CD4-positive, alpha-beta T cell treated with Interleukin-4 for 4 hours (primary cell): ENCODE results near the gene PTPN23.
A peak's percentile ranks its signal among the peaks of the same experiment; 100 is the strongest.

Source experiments
- DNase-seq: peaks from one replicate; pipeline ENCODE4 v3.0.0-alpha.2; 2020

Gene PTPN23

GRCh38 chr3:47376393-47376792 is 4.4 kb upstream of the PTPN23 start:
- no peak for DNase-seq

- DNase-seq, result no peak
Observed at GRCh38 chr3:47377186-47377585, 3.6 kb upstream of the PTPN23 start.

- DNase-seq, result no peak
Observed at GRCh38 chr3:47378869-47379268, 2.0 kb upstream of the PTPN23 start.

GRCh38 chr3:47379411-47379899 is 1.4 kb upstream of the PTPN23 start:
- no peak for DNase-seq

GRCh38 chr3:47380026-47380600 is 708 bp upstream of the PTPN23 start:
- no peak for DNase-seq

- peak; percentile 72 for DNase-seq
Observed at GRCh38 chr3:47381317-47382157, 716 bp downstream of the PTPN23 start.

GRCh38 chr3:47384425-47384824 is 3.6 kb downstream of the PTPN23 start:
- no peak for DNase-seq

- no peak for DNase-seq
Observed at GRCh38 chr3:47385007-47385406, 4.2 kb downstream of the PTPN23 start.

GRCh38 chr3:47385796-47386195 is 5.0 kb downstream of the PTPN23 start:
- no peak for DNase-seq

- no peak for DNase-seq
Observed at GRCh38 chr3:47392933-47393332, 12.1 kb downstream of the PTPN23 start.

GRCh38 chr3:47394140-47394870 is 13.5 kb downstream of the PTPN23 start:
- DNase-seq, result no peak

GRCh38 chr3:47394881-47395280 is 14.1 kb downstream of the PTPN23 start:
- no peak for DNase-seq

GRCh38 chr3:47398228-47398627 is 17.4 kb downstream of the PTPN23 start:
- no peak for DNase-seq

GRCh38 chr3:47399016-47399415 is 18.2 kb downstream of the PTPN23 start:
- DNase-seq, result no peak

GRCh38 chr3:47399531-47400270 is 18.9 kb downstream of the PTPN23 start:
- no peak for DNase-seq

- DNase-seq, result no peak
Observed at GRCh38 chr3:47404431-47404876, 23.6 kb downstream of the PTPN23 start.

GRCh38 chr3:47404955-47405790 is 24.4 kb downstream of the PTPN23 start:
- DNase-seq, result no peak

- no peak for DNase-seq
Observed at GRCh38 chr3:47405820-47406761, 25.3 kb downstream of the PTPN23 start.

GRCh38 chr3:47406762-47407149 is 25.9 kb downstream of the PTPN23 start:
- no peak for DNase-seq

- DNase-seq, result no peak
Observed at GRCh38 chr3:47407237-47407636, 26.4 kb downstream of the PTPN23 start.
